PFSK-1 (cell line): ENCODE data around the gene ZBTB24.

ENCODE experiments used
- FOXP2 ChIP-seq: optimal IDR thresholded peaks from 2 replicates; pipeline ENCODE3; 2011; ENCODE audit warnings: borderline replicate concordance, control low read depth, inconsistent platforms; ENCODE audit not compliant: insufficient read depth; ENCODE audit errors: extremely low read length, extremely low read depth
- POLR2AphosphoS5 ChIP-seq: IDR thresholded peaks from 2 replicates; pipeline ENCODE4 v1.6.1; 2012; ENCODE audit warnings: low read depth, mild to moderate bottlenecking, control low read depth, low read length, moderate library complexity
- SIN3A ChIP-seq: IDR thresholded peaks from 2 replicates; pipeline ENCODE4 v1.6.1; 2012; ENCODE audit warnings: mild to moderate bottlenecking, low read length, moderate library complexity, borderline replicate concordance; ENCODE audit not compliant: insufficient read depth
- TAF1 ChIP-seq: IDR thresholded peaks from 2 replicates; pipeline ENCODE4 v1.6.1; 2012; ENCODE audit warnings: low read length, control low read depth, borderline replicate concordance; ENCODE audit not compliant: insufficient read depth
- TF ChIP-seq, protein P1 (sequence below), 2 experiments: IDR thresholded peaks; 2 replicates each; pipeline versions ENCODE4 v1.6.1 to v1.8.0; 2011 to 2012; ENCODE audit warnings: low read depth in 2 of 2, low read length in 2 of 2, control low read depth in 1 of 2, inconsistent platforms in 1 of 2, mild to moderate bottlenecking in 1 of 2, moderate library complexity in 1 of 2; ENCODE audit not compliant: insufficient read depth in 1 of 2

DNA sequence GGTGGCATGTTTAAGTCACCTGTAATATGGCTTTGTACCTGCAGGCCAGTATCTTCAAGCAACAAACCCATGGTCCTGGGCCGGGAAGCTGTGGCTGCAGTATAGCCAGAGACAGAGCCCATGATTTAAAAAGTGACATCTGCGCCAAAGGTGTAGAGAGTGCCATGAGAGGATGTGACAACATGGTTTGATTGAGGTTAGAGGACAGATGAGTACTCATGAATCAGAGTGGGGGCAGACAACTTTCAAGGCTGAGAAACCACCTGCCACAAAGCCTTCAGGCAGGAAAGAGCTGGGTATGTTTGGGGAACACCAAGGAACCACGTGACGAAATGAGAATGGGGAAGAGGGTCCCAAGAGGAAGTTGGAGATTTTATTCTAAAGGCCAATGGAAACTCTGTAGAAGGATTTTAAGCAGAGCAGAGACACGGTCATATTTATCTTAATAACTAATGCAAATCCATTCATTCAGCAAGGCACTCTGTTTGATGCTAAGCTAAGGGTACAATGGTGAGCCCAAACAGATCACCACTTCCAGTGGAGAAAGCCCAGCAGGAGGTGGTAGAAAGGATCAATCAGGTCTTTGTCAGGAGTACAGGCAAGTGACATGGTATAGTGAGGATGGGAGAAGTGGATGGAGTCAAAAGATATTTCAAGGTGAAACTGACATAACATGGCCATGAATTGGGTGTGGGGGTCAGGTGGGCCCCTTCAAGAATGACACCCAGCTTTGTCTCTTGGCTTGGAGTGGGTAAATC is 24.1 kb downstream of the ZBTB24 start:
- TF ChIP-seq FOXP2: no peak
- no peak for TF ChIP-seq POLR2AphosphoS5
- no peak for TF ChIP-seq SIN3A
- TF ChIP-seq TAF1: no peak
- TF ChIP-seq, protein P1, sequence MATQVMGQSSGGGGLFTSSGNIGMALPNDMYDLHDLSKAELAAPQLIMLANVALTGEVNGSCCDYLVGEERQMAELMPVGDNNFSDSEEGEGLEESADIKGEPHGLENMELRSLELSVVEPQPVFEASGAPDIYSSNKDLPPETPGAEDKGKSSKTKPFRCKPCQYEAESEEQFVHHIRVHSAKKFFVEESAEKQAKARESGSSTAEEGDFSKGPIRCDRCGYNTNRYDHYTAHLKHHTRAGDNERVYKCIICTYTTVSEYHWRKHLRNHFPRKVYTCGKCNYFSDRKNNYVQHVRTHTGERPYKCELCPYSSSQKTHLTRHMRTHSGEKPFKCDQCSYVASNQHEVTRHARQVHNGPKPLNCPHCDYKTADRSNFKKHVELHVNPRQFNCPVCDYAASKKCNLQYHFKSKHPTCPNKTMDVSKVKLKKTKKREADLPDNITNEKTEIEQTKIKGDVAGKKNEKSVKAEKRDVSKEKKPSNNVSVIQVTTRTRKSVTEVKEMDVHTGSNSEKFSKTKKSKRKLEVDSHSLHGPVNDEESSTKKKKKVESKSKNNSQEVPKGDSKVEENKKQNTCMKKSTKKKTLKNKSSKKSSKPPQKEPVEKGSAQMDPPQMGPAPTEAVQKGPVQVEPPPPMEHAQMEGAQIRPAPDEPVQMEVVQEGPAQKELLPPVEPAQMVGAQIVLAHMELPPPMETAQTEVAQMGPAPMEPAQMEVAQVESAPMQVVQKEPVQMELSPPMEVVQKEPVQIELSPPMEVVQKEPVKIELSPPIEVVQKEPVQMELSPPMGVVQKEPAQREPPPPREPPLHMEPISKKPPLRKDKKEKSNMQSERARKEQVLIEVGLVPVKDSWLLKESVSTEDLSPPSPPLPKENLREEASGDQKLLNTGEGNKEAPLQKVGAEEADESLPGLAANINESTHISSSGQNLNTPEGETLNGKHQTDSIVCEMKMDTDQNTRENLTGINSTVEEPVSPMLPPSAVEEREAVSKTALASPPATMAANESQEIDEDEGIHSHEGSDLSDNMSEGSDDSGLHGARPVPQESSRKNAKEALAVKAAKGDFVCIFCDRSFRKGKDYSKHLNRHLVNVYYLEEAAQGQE (IDR thresholded peaks at IDR 0.05; ENCODE audit: insufficient read depth in 1 of 2, low read depth in 2 of 2, low read length in 2 of 2): no peak
